ENCODE measurements around the gene RAB18.
A peak's percentile ranks its signal among the peaks of the same experiment; 100 is the strongest.
"Not testable (repeated sequence)": the region's sequence is repeated elsewhere in the genome, so short reads cannot be mapped to it uniquely, and the experiment has no call there.

Gene RAB18

DNA sequence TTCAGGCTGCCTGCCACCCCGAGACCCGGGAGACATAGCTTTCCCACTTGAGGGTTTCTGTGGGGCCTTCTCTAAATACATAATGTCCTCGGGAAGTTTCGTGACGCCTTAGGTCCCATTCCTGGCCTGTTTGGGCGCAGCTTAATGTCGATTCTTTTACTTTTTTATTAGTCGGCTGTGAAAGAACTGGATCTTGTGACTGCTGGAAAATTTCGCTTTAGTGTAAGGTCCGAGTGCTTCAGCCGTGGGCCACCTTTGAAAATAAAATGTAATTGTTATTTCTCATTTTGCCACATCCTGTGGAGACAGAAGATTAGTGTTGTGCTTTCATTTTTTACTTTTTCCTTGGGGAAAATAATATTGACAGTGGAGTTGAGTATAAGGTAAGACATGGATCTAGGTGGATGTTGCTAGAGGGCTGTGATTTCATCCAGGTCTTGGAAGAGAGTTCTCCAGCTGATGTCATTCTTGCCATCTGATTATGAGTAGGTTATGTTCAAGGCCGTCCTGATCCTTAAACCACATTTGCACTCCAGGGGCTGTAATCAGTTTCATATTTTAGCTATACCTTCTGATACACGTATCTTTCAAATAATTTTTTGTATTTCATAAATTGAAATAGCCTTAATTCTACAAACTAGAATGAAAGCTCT lies 830 bp downstream of the RAB18 start:
- peak in 1 of 5 experiments; percentile 19 for DNase-seq

DNA sequence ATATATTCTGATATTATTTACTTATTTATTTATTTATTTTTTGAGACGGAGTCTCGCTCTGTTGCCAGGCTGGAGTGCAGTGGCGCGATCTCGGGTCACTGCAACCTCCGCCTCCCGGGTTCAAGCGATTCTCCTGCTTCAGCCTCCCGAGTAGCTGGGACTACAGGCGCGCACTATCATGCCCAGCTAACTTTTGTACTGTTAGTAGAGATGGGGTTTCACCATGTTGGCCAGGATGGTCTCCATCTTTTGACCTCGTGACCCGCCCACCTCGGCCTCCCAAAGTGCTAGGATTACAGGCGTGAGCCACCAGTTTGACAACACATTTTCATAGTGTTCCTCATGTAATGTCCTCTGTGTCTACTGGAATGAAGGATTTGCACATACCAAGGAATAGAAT lies 1.4 kb downstream of the RAB18 start:
- DNase-seq: not testable (repeated sequence)

DNA sequence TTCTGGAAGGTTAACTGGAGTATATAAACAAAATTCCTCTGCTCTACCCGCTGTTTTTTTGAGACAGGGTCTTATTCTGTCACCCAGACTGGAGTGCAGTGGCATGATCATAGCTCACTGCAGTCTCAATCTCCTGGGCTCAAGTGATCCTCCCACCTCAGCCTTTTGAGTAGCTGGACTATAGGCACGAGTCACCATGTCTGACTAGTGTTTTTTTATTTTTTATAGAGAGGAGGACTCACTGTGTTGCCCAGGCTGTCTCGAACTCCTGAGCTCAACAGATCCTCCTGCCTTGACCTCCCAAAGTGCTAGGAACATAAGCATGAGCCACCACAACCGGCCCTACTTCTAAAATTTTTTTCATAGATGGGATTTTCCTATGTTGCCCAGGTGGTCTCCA lies 2.2 kb downstream of the RAB18 start:
- DNase-seq: no peak

DNA sequence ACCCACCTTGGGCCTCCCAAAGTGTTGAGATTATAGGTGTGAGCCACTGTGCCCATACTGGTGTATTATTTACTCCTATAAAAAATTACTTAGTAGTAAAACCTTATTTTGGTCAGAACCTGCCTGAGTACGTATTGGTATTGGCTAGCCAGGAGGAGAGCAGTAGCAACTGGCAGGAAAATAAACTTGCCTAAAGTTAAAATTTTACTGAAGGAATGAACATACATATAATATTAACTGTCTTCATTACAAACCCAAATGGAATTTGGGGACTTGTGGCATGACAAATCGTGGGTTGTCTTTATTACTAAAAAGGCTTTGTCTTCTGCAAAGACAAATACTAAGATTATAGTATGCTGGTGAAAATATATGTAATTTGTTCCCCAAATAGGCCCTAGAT lies 8.4 kb downstream of the RAB18 start:
- no peak for DNase-seq

DNA sequence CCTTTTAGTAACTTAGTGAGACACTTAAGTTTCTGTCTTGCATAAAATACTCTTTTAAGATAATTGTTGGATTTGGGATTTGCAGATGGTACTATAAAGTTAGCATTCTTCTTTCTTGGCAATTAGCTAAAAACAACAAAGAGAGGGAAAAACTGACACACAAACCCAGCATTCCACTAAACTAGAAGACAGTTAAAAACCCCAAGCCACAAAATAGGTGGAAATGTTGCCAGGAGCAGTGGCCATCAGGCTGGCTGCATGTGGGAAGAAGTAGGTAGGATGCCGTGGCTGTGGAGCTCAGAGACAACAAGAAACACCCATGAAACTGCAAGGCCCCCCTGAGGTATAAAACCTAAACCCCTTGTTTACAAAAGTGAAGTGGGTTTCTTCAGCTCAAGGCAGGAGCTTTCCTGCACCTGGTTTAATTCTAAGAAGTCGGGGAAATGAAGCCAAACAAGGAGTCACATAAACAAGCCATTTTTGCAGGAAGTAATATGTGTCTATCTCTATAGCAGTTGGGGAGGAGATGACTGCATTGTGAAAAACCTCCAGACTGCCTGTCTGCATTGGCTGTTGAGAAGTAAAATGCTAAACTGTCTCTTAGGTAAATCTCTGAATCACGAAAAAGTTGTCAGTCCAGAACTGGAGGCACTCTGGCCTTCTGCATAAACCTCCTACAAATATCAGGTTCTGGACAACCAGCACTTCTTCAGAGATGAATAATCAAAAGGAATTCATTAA lies 9.5 kb downstream of the RAB18 start:
- DNase-seq: peak in 2 of 5 experiments; percentile 15 to 49

DNA sequence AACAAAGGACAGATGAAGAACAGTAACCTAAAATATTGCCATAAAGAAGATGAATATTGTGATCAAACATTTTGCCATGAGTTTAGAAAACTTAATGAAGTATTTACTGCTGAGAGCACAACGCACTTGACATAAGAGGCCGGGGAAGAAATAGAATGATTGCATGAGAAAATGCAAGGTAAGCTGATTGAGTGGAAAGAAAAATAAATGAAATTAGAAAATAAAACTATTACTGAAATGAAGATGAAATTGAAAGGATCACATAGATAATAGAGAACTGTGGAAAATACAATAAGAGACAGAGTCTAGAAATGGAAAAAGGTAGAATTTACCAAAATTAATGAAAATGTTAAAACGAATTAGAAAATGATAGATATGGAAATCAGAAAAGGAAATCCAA lies 10.1 kb downstream of the RAB18 start:
- no peak for DNase-seq

DNA sequence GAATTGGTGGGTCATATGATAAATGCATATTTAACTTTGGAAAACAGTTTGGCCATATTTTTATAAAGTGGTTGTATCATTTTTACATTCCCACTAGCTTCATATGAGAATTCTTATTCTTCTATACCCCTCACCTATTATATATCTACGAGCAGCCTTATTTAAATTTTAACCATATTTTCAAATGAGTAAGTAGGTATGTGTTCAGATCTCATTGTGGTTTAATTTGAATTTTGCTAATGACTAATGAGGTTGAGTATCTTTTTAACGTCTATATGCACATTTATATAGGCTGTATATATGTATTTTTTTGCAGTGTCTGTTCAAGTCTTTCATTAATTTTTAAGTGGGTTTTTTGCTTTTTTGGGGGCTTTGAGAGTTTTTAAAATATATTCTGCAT lies 14.2 kb downstream of the RAB18 start:
- no peak for DNase-seq

DNA sequence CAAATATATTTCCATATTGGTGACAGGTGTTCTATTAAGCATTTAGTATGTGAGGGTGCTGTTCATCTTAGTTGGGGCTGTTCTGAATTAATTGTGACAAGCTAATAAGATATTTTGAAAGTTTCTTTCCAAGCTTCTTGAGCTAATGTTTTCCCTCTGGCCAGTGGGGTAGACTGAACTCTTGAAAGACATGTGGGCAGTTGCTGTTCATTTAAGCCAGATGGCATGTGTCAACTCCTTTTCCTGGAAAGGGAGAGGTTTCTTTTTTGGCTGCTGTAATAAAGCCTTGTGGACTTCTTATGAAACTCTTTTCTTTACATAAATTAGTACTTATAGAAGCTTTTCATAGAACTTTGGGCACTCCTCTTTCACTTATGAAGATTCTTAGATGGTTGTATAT lies 21.7 kb downstream of the RAB18 start:
- DNase-seq: no peak

DNA sequence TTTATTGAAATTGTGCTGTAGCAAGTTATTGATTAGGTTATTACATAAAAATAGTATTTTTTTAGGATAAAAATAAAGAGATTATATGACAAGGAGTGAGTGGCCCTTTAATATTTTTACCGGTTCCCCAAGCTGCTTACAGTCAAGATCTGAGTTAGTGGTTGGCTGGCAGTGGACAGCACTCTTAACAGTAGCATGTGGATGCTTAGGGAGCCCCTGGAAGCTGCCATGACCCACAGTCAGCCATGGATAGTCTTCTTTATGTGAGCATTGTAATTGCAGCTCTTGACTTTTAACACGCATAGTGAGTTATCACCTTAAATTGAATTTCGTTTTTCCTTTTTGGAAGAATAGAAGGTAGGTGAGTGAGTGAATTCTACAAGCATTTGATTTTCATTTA lies 22.1 kb downstream of the RAB18 start:
- no peak for DNase-seq

DNA sequence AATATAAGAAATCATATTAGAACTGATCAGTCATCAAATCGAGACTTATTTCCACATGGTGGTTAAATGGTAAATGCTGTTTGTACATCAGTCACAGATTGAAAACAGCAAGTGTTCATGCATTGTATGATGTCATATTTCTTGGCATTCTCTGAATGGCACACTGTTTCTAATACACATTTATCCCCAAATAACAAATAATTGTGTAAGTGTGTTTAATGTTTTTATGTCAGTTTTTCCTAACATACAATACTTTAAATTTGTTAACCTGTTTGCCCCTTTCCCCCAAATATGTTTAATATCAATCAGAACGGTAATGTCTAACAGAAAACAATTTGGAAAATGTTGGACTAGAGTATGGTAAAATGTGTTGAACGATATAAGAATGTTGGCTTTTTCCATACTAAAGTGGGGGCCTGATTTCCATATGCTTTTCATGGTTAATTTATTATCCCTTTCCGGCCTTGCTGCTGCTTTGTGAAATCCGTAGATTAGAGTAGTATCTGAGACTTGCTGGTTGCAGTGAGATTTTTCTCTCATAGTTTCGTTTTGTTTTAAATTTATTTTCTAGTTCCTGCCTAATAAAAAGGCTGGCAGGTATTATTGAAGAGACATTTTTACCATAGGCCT lies 23.7 kb downstream of the RAB18 start:
- DNase-seq: no peak

DNA sequence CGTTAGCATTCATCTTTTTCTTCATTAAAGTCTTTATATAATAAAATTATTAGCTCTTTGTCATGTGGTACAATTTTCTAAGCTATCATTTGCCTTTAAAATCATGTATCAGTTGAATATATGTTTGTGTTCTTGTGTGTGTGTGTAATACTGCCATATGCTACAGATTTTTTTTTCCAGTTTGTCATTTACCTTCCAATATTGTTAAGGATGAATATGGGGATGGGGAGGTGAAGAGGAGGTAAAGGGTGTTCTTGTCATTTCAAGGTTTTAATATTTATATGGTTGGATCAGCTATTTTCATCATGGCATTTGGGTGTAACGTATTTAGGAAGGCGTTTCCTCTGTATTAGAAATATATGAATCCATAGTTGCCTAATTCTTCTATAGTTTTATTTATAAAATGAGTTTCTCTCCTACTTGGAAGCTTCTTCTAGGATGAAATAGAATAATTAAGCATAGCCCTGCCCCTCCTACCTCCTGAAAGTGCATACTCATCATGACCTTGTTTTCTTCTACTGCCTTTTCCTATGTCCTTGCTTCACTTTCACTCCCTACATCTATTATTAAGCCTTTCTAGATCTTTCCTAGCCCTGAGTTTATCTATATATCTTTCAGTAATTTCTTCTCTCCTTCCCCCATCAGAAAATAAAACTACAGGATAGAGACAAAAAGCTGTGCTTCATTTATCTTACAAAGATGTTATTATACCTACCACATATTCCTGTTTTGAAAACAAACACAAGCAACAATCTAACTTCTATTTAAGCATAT lies 25.1 kb downstream of the RAB18 start:
- no peak for DNase-seq

DNA sequence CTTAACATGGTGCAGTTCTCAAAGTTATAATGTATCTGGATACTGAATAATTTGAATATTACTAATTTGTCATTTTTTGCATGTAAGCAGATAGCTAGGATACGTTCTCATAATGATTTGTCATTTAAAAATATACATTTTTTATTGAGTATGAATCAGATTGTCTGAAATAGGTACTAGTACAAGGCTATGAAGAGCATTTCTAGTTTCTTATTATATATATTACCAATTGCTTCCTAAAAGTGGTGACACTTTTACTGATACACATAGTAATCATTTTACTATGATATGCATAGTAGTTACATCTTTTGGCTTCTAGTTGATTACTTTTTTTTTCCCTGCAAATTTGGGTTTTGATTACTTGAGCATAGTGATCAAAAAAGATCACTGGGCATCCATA lies 26.4 kb downstream of the RAB18 start:
- no peak for DNase-seq

DNA sequence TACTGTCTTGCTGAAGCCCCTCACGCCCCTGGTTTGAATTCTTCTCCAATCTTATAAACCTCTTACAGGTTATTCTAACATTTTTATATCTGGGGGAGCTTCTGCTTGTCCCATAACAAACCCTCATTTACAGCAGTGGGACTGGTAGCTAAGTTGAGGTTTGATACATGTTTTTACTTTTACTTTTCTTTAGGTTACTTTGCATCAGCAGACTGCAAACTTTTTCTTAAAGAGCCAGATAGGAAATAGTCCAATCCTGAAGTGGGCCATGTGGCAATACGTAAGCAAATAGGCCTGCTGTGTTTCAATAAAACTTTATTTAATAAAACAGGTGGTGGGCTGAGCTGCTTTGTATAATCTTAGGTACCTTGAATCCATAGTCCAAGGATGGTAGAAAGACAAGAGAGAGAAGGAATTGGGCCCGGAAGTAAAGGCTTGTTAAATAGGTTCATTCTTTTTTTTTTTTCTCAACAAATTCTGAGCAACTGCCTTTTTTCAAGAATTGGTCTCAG lies 27.3 kb downstream of the RAB18 start:
- peak in 1 of 5 experiments; percentile 27 for DNase-seq

DNA sequence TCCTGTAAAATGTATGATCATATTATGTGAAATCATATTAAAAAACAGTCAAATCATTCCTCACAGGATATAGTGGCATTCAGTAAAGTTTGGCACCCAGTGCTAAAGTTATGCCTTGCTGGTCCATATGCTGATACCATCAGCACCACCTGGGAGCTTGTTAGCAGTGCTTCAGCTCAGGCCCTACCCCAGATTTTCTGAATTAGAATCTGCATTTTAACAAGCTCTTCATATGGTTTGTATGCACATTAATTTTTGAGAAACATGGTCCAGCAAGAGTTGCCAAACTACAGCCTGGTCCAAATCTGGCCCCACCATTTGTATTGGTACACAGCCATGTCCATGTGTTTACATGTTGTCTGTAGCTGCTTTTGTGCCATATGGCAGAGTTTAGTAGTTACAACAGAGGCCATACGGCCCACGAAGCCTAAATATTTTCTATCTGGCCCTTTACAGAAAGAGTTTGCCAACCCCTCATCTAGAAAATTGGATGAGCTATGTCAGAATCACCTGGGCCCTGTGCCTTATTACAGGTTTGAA lies 30.1 kb downstream of the RAB18 start:
- no peak for DNase-seq

DNA sequence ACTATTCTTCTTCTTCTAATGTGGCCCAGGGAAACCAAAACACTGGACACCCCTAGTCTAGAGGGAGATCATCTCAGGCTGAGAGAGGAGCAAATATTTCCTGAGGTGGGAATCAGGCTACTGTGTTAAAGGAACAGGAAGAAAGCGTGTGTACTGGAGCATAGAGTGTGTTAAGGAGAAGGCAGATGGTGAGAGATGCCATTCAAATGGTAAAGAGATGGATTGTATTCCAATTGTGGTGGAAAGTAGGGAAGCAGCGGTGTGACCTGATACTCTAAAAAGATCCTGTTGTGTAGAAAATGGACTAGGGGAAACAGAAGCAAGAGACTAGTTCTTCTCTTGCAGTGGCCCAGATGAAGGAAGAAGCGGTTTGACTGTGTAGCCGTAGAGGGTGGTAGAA lies 31.2 kb downstream of the RAB18 start:
- DNase-seq: no peak

DNA sequence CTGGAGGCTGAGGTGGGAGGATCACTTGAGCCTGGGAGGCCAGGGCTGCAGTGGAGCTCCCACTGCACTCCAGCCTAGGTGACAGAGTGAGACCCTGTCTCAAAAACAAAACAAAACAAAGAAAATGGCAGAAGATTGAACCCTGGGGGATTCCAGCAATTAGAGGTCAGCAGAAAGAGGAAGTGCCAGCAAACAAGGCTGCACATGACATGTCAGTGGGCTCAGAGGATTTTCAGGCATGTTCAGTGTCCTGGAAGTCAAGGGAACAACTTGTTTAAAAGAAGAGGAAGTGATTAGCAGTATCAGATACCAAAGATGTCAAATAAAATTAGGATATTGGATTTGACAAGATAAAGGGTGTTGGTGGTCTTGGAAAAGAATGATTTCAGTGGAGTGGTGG lies 32.3 kb downstream of the RAB18 start:
- no peak for DNase-seq

DNA sequence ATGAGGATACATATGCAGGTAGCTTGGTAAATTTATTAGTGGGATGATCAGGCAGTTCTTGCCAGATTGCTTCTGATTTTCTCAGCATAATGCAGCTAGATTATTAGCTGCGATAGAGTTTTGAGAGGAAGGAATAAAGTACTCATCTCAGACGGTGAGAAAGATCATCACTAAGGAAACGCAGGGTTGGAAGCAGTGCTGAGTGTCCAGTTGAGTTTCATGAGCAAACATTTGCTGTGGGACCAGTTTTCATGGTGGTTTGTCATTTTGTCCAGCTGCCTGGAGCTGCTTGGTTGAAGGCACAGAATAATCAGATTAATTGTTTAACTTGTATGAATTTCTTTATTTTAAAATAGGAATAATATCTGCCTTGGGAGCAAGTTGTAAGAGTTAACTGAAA lies 33.1 kb downstream of the RAB18 start:
- DNase-seq: no peak

DNA sequence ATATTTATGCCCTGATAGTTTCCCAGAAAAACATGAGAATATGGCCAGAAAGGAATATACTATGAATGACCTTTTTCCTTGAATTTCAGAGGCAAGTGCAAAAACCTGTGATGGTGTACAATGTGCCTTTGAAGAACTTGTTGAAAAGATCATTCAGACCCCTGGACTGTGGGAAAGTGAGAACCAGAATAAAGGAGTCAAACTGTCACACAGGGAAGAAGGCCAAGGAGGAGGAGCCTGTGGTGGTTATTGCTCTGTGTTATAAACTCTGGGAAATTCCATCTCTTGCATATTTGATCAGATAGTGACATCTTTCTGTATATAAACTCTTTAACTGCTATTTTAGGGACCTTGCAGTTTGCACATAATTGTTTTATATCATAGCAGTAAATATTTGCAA lies 33.7 kb downstream of the RAB18 start:
- no peak for DNase-seq

DNA sequence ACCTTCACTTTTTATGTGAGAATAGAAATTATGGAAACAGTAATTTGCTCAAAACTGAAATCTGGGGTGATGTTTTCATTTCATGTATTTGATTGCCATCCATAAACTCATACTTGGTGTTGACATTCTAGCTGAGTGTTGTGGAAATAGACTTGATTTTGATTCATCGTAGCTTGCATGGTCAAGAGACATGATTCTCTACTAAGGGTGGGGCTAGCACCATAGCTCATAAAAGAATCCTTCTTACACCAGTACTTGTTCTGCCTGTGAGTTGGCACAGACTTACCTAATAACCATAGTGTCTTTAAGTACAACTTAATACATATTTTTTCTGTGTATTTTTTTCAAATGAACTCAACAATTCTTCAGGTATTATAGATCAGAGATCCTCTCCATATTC lies 36.6 kb downstream of the RAB18 start:
- no peak for DNase-seq

DNA sequence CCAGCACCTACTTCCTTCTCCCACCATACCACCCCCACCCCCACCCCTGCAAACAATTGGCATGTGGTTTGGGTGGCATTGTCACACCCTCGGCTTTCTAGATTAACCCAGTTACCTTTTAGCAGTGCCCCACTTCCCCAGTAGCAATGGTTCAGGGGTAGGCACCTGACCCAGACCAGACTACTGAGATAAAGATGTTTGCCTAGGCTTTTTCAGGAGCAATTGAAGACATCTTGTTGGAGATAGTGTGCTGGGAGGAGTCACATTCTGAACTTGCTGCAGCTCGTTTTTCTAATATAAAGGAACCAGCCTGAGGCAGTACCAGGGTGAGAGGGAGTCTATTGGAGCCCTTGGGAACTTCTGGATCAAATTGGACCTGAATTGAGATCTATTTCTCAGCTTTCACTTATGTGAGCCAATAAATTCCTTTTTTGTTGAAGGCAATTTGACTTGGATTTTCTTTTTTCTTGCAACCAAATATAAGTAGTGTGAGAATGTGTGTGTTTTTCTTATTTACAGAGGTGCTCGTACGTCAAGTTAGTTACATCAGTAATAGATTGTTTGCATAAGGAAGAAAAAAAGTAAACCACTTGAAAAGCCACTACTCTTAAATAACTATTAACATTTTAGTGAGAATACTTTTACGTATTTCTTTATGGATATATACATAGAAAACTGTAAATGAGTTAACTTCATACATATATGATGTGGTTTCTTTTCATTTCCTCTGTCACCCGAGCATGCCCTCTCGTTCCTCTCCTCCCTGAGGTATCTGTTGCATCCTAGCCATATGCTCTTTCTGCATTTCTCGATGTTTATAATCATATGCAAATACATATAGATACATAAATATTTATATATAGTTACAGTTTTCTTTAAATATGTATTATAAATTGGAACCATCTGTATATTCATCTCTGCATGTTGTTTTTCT lies 38.0 kb downstream of the RAB18 start:
- DNase-seq: peak in 2 of 5 experiments; percentile 24 to 72

DNA sequence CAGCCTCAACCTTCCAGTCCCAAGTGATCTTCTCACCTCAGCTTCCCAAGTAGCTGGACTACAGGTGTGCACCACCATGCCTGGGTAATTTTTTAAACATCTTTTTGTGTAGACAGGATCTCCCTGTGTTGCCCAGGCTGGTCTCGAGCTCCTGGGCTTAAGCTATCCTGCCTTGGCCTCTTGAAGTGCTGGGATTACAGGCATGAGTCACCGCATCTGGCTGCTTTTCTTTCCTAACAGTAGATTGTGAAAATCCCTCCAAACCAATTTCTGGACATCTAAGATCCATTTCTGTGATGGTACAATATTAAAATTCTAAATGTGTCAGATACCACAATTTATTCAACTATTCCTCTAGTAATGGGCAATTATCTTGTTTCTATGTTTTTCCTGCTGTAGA lies 38.7 kb downstream of the RAB18 start:
- DNase-seq: no peak

DNA sequence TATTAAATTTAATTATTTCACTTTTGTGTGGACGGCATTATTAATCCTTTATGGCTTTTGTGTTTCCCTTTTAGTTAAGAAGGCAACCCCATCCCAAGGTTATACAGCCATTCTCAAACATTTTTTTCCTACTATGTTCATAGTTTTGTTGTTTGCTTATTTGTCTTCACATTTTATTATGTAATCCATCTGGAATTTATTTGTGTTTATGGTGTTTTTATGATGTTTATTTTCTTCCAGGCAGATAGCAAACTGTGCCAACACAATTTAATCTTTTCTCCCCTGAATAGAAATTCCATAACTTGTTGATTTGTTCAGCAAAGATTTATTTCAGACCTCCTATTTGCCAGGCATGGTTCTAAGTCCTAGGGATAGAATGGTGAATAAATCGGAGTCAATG lies 42.9 kb downstream of the RAB18 start:
- no peak for DNase-seq
